Activated T-helper 9 cell treated with anti-CD3 and anti-CD28 coated beads, Interleukin-2, amount 50 U/mL, for 16 hours (primary cell): ENCODE results near the gene MYRIP.
"Not testable (repeated sequence)": the region's sequence is repeated elsewhere in the genome, so short reads cannot be mapped to it uniquely, and the experiment has no call there.

Experiments used
- DNase-seq: peaks from one replicate; pipeline ENCODE4 v3.0.0-alpha.2; 2020; ENCODE audit warnings: low read depth

Gene MYRIP

GRCh38 chr3:40130721-40131120 lies 321.3 kb downstream of the MYRIP start:
- DNase-seq, result no peak

GRCh38 chr3:40133886-40134575 lies 324.6 kb downstream of the MYRIP start:
- not testable (repeated sequence) for DNase-seq

- DNase-seq, result no peak
These were observed 328.3 kb downstream of the MYRIP start for GRCh38 chr3:40137591-40138295.

GRCh38 chr3:40143283-40144090 lies 334.1 kb downstream of the MYRIP start:
- no peak for DNase-seq

GRCh38 chr3:40148827-40149226 lies 339.4 kb downstream of the MYRIP start:
- no peak for DNase-seq

GRCh38 chr3:40152482-40153133 lies 343.2 kb downstream of the MYRIP start:
- DNase-seq, result no peak

GRCh38 chr3:40160933-40161332 lies 351.5 kb downstream of the MYRIP start:
- DNase-seq, result no peak

GRCh38 chr3:40162616-40163015 lies 353.2 kb downstream of the MYRIP start:
- DNase-seq, result no peak

- DNase-seq, result no peak
These were observed 357.6 kb downstream of the MYRIP start for GRCh38 chr3:40166997-40167396.

GRCh38 chr3:40167958-40168357 lies 358.5 kb downstream of the MYRIP start:
- no peak for DNase-seq

- DNase-seq, result no peak
These were observed 360.6 kb downstream of the MYRIP start for GRCh38 chr3:40169983-40170382.

- no peak for DNase-seq
These were observed 361.0 kb downstream of the MYRIP start for GRCh38 chr3:40170395-40170794.

- no peak for DNase-seq
These were observed 363.2 kb downstream of the MYRIP start for GRCh38 chr3:40172560-40172959.

GRCh38 chr3:40173227-40173721 lies 363.9 kb downstream of the MYRIP start:
- DNase-seq, result no peak

GRCh38 chr3:40178012-40178594 lies 368.7 kb downstream of the MYRIP start:
- no peak for DNase-seq

GRCh38 chr3:40179016-40179415 lies 369.6 kb downstream of the MYRIP start:
- DNase-seq, result peak; percentile 12

GRCh38 chr3:40181182-40181581 lies 371.8 kb downstream of the MYRIP start:
- DNase-seq, result no peak

GRCh38 chr3:40185029-40185695 lies 375.8 kb downstream of the MYRIP start:
- no peak for DNase-seq

GRCh38 chr3:40186508-40186907 lies 377.1 kb downstream of the MYRIP start:
- DNase-seq, result no peak

- no peak for DNase-seq
These were observed 378.5 kb downstream of the MYRIP start for GRCh38 chr3:40187945-40188344.

- DNase-seq, result no peak
These were observed 379.7 kb downstream of the MYRIP start for GRCh38 chr3:40189118-40189517.
